GM10266 (cell line): ENCODE data around the gene DSP.

Experiments used
- DNase-seq: peaks from one replicate; pipeline ENCODE4 v3.0.0; 2012; ENCODE audit errors: extremely low spot score
- TF ChIP-seq, protein P1 (sequence below): IDR thresholded peaks from 2 replicates; pipeline ENCODE4 v1.5.1; 2012; ENCODE audit warnings: mild to moderate bottlenecking, low read depth; ENCODE audit not compliant: control insufficient read depth, insufficient read depth; ENCODE audit errors: missing control alignments

The DSP gene

GRCh38 chr6:7580927-7581618, 39.6 kb downstream of the DSP start:
- DNase-seq, result no peak
- TF ChIP-seq, protein P1, sequence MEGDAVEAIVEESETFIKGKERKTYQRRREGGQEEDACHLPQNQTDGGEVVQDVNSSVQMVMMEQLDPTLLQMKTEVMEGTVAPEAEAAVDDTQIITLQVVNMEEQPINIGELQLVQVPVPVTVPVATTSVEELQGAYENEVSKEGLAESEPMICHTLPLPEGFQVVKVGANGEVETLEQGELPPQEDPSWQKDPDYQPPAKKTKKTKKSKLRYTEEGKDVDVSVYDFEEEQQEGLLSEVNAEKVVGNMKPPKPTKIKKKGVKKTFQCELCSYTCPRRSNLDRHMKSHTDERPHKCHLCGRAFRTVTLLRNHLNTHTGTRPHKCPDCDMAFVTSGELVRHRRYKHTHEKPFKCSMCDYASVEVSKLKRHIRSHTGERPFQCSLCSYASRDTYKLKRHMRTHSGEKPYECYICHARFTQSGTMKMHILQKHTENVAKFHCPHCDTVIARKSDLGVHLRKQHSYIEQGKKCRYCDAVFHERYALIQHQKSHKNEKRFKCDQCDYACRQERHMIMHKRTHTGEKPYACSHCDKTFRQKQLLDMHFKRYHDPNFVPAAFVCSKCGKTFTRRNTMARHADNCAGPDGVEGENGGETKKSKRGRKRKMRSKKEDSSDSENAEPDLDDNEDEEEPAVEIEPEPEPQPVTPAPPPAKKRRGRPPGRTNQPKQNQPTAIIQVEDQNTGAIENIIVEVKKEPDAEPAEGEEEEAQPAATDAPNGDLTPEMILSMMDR, result no peak

- TF ChIP-seq, protein P1, result no peak
- no peak for DNase-seq
Measured at GRCh38 chr6:7585287-7585930, 43.9 kb downstream of the DSP start.

DNA sequence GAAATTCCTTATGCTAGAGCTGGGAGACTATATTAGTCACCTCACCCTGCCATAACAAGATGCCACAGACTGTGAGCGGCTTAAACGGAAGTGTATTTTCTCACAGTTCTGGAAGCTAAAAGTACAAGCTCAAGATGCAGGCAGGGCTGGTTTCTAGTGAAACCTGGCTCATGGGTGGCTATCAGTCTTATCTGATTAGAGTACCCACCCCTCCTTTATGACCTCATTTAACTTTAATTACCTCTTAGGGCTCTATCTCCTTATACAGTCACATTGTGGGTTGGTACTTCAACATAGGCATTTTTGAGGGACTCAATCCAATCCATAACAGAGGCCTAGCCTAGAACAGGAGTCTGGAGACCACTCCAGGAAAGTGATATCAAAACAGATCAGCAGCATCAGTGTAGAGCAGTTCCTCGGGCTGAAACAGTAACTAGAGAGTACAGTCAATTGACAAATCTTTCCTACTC, 46.2 kb downstream of the DSP start:
- TF ChIP-seq, protein P1, result no peak
- no peak for DNase-seq

DNA sequence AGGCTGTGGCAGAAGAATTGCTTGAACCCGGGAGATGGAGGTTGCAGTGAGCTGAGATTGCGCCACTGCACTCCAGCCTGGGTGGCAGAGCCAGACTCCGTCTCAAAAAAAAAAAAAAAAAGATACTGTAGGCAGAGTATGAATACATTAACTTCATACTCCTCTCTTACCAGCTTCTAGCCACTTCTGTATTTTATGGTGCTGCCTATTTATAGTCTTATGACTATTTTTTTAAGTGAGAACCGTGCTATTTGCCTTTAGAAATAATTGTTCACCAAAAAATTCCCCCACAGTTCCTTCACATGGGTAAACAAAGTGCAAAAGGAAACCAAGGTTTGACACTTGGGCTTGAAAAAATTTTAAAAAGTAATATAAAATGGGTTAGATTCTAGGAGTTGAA, 47.0 kb downstream of the DSP start:
- TF ChIP-seq, protein P1, result no peak

GRCh38 chr6:7589221-7589620, 47.8 kb downstream of the DSP start:
- TF ChIP-seq, protein P1, result no peak
- no peak for DNase-seq

More for the DNA sequence above, 47.0 kb downstream of the DSP start:
- no peak for DNase-seq

DNA sequence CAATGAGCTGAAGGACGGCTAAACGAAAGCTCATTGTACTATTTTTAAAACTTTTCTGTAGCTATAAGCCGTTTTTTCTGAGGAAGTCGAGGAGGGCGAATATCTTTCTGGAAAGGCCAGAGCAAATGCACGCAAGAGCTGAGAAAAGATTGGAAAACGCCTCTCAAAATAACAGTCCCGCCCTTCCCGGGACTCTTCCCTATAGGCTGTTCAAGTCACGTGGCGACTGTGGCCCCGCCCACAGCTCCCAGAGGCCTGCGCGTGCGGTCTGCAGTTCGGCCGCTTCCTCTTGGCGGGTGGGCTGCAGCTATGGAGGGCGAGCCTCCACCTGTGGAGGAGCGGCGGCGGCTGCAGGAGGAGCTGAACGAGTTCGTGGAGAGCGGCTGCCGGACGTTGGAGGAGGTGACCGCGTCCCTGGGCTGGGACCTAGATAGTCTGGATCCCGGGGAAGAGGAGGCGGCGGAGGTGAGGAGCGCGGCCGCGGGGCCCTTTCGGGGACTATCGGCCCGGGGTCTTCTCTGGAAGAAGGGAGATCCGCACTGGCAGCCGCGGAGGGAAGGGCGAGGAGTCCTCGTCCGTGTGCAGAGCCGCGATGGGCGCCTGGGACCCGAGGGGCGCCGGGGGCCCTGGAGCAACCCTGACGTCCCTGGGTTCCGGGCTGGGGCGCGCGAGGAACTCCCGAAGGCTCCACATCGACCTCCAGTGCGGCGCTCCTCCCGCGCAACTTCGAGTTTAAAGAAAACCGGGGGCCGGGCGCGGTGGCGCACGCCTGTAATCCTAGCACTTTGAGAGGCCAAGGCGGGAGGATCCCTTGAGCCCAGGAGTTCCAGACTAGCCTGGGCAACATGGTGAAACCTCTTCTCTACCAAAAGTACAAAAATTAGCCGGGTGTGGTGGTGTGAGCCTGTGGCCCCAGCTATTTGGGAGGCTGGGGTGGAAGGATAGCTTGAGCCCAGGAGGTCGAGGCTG, 48.8 kb downstream of the DSP start, which contains the start of gene SNRNP48:
Gene SNRNP48, plus strand, starts transcription at position 250 of the 969 bp plus-strand sequence. Its CDS starts 60 bp downstream, at position 310.
- DNase-seq, result peak; percentile 92
- TF ChIP-seq, protein P1, result no peak
